Sigmoid colon (tissue), 4 donors: ENCODE measurements around the gene LGALS1.

Experiments used
- EP300 ChIP-seq, 4 donors: sonication (generic); formaldehyde crosslinking; IDR thresholded peaks; one replicate each; pipeline ENCODE4 v1.6.1; 2017; ENCODE audit warnings: antibody characterized with exemption in 4 of 4
- POLR2A ChIP-seq, 2 donors: fragments of 450-650 bp; IDR thresholded peaks; one replicate each; pipeline ENCODE4 v1.6.1; 2016; ENCODE audit warnings: antibody characterized with exemption in 2 of 2, mild to moderate bottlenecking in 2 of 2, moderate library complexity in 2 of 2
- POLR2AphosphoS5 ChIP-seq, 4 donors: sonication (generic); formaldehyde crosslinking; IDR thresholded peaks; one replicate each; pipeline ENCODE4 v1.6.1; 2017; ENCODE audit warnings: antibody characterized with exemption in 4 of 4
- TF ChIP-seq, protein P1 (sequence below), 4 experiments: fragments of 450-650 bp in 3 of 4; fragments of 200-600 bp in 1 of 4; IDR thresholded peaks; one replicate each; pipeline ENCODE4 v1.5.1; 2016 to 2019; ENCODE audit warnings: antibody characterized with exemption in 4 of 4, mild to moderate bottlenecking in 3 of 4, moderate library complexity in 2 of 4

GRCh38 chr22:37669586-37669985 lies 5.8 kb upstream of the LGALS1 start:
- TF ChIP-seq, protein P1, sequence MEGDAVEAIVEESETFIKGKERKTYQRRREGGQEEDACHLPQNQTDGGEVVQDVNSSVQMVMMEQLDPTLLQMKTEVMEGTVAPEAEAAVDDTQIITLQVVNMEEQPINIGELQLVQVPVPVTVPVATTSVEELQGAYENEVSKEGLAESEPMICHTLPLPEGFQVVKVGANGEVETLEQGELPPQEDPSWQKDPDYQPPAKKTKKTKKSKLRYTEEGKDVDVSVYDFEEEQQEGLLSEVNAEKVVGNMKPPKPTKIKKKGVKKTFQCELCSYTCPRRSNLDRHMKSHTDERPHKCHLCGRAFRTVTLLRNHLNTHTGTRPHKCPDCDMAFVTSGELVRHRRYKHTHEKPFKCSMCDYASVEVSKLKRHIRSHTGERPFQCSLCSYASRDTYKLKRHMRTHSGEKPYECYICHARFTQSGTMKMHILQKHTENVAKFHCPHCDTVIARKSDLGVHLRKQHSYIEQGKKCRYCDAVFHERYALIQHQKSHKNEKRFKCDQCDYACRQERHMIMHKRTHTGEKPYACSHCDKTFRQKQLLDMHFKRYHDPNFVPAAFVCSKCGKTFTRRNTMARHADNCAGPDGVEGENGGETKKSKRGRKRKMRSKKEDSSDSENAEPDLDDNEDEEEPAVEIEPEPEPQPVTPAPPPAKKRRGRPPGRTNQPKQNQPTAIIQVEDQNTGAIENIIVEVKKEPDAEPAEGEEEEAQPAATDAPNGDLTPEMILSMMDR (IDR thresholded peaks at IDR 0.05) = no peak
- TF ChIP-seq EP300 (IDR thresholded peaks at IDR 0.05) (no peak), POLR2A (IDR thresholded peaks at IDR 0.05) (no peak), POLR2AphosphoS5 (IDR thresholded peaks at IDR 0.05) (no peak)
